Breast epithelium (tissue), 4 donors: ENCODE data around the gene TRMT61B. TPM values are rescaled to one million over a fixed set of nuclear protein-coding genes. Genes with fewer than 3 reads are reported as not detected.

Source experiments
- DNase-seq, 2 donors: peaks; one replicate each; pipeline ENCODE4 v3.0.0-alpha.2; 2019; ENCODE audit warnings: low spot score in 2 of 2
- H3K27ac ChIP-seq, 2 donors: fragments of 200-600 bp; sonication (generic) in 1 of 2; one replicate each; pipeline ENCODE4 v1.5.1; 2016 to 2019; ENCODE audit warnings: mild to moderate bottlenecking in 1 of 2
- H3K27me3 ChIP-seq, 2 donors: fragments of 200-600 bp; sonication (generic) in 1 of 2; one replicate each; pipeline versions ENCODE4 v1.5.1 to v1.6.0; 2017 to 2019; ENCODE audit warnings: control low read depth in 1 of 2, mild to moderate bottlenecking in 1 of 2
- H3K36me3 ChIP-seq: fragments of 200-600 bp; one replicate; pipeline ENCODE4 v1.5.1; 2019
- H3K4me1 ChIP-seq, 2 donors: fragments of 200-600 bp; sonication (generic); one replicate each; pipeline ENCODE4 v1.5.1; 2016 to 2019; ENCODE audit warnings: control low read depth in 1 of 2
- H3K4me3 ChIP-seq, 3 donors: fragments of 200-600 bp; sonication (generic); 1 replicate in 2 of 3; 2 replicates in 1 of 3; pipeline ENCODE4 v1.5.1; 2016 to 2019; ENCODE audit warnings: mild to moderate bottlenecking in 3 of 3, moderate library complexity in 2 of 3
- H3K9me3 ChIP-seq, 2 donors: fragments of 200-600 bp; sonication (generic) in 1 of 2; one replicate each; pipeline ENCODE4 v1.5.1; 2016 to 2019; ENCODE audit warnings: control low read depth in 1 of 2
- CTCF ChIP-seq, 3 donors: fragments of 450-650 bp; IDR thresholded peaks; one replicate each; pipeline ENCODE4 v1.5.1; 2016 to 2017; ENCODE audit warnings: antibody characterized with exemption in 3 of 3, mild to moderate bottlenecking in 3 of 3, moderate library complexity in 3 of 3
- POLR2A ChIP-seq: fragments of 450-650 bp; IDR thresholded peaks from one replicate; pipeline ENCODE4 v1.6.1; 2016; ENCODE audit warnings: antibody characterized with exemption, mild to moderate bottlenecking, moderate library complexity
- POLR2AphosphoS5 ChIP-seq, 3 donors: sonication (generic); formaldehyde crosslinking; IDR thresholded peaks; one replicate each; pipeline ENCODE4 v1.6.1; 2017; ENCODE audit warnings: antibody characterized with exemption in 3 of 3
- intact Hi-C: fragments of 100-400 bp; cut with DNase I; formaldehyde crosslinking; loops from one replicate; pipeline ENCODE4 v1.15.1; 2023; ENCODE audit warnings: low total_unique reads
- total RNA-seq, 3 donors: library from RNA; depleted of rRNA; stranded (reverse); fragments of >200 nt; gene quantifications; one replicate each; pipeline ENCODE4 v1.1.0, GENCODE V29; 2016

TRMT61B gene
- total RNA-seq, 3 donors from 2014 or later = 8.5 to 18.1 (median 13.8) TPM

- intact Hi-C loops = no loop called here
- DNase-seq = no peak
- no peaks in the 10 kb centered on the region for H3K4me1 ChIP-seq
- H3K9me3 ChIP-seq = no peaks in the 10 kb centered on the region
- no peak overlapping the region for H3K4me3 ChIP-seq
- H3K27me3 ChIP-seq = no peaks in the 10 kb centered on the region
- TF ChIP-seq CTCF (IDR thresholded peaks at IDR 0.05) (no peak), POLR2AphosphoS5 (IDR thresholded peaks at IDR 0.05) (no peak), POLR2A (no peak)
- no peak overlapping the region for H3K27ac ChIP-seq
- no peaks in the 10 kb centered on the region for H3K36me3 ChIP-seq
Measured at GRCh38 chr2:28802975-28803429, 67.1 kb downstream of the TRMT61B start.

GRCh38 chr2:28801726-28802125 is 68.4 kb downstream of the TRMT61B start:
- Histone ChIP-seq H3K36me3 (no peaks in the 10 kb centered on the region), H3K27ac (no peak overlapping the region), H3K4me1 (no peaks in the 10 kb centered on the region), H3K4me3 (no peak overlapping the region), H3K27me3 (no peaks in the 10 kb centered on the region), H3K9me3 (no peaks in the 10 kb centered on the region)
- DNase-seq = no peak
- intact Hi-C loops = no loop called here
- TF ChIP-seq CTCF (IDR thresholded peaks at IDR 0.05) = no peak
- no peak for TF ChIP-seq POLR2A
- no peak for TF ChIP-seq POLR2AphosphoS5 (IDR thresholded peaks at IDR 0.05)

Other genes starting within 250 kb of the TRMT61B start
- 100 to 1,000 TPM; 189 to 294 (median 289) TPM for gene PPP1CB, start 118.5 kb downstream of the TRMT61B start, total RNA-seq
- gene SPDYA, start 59.5 kb downstream of the TRMT61B start, total RNA-seq = 1 to 10 TPM in 2 of 3 donors, under 1 TPM in 1; 0.98 to 4.2 (median 1.8) TPM
- gene WDR43, start 24.4 kb upstream of the TRMT61B start, total RNA-seq = 10 to 100 TPM; 55.1 to 67.8 (median 64.5) TPM
- gene TOGARAM2, start 111.0 kb upstream of the TRMT61B start, total RNA-seq = 1 to 10 TPM in 1 of 3 donors, under 1 TPM in 2; 0.15 to 2.7 (median 0.33) TPM
- gene PCARE, start 204.2 kb upstream of the TRMT61B start, total RNA-seq = not detected
- gene CLIP4, start 245.1 kb upstream of the TRMT61B start, total RNA-seq = 100 to 1,000 TPM in 1 of 3 donors, 10 to 100 TPM in 2; 67.2 to 146 (median 76.8) TPM